K562 (cell line): ENCODE data around the gene FARSB. TPM values are rescaled to one million over a fixed set of nuclear protein-coding genes. Genes with fewer than 3 reads are reported as not detected.

Experiments
- ATF1 ChIP-seq, 2 experiments: fragments of 450-650 bp in 1 of 2; IDR thresholded peaks; 2 replicates each; pipeline ENCODE4 v1.6.1; 2016; ENCODE audit warnings: missing compliant biosample characterization in 1 of 2, missing genetic modification characterization in 1 of 2
- ATF4 ChIP-seq: fragments of 450-650 bp; formaldehyde crosslinking; IDR thresholded peaks from 2 replicates; pipeline ENCODE4 v1.4.0; 2022; ENCODE audit warnings: mild to moderate bottlenecking, moderate library complexity
- CCAR2 ChIP-seq: fragments of 200-400 bp; formaldehyde crosslinking; IDR thresholded peaks from 2 replicates; pipeline ENCODE4 v1.6.1; 2017; ENCODE audit warnings: mild to moderate bottlenecking, low read depth, low read length
- EGR1 ChIP-seq: fragments of 450-650 bp; conservative IDR thresholded peaks from 2 replicates; pipeline ENCODE4 v1.6.1; 2017; ENCODE audit warnings: mild to moderate bottlenecking
- HDAC1 ChIP-seq, 2 experiments: fragments of 450-650 bp; IDR thresholded peaks; 2 replicates each; pipeline ENCODE4 v1.6.1; 2016 to 2017; ENCODE audit warnings: inconsistent platforms in 1 of 2, mild to moderate bottlenecking in 1 of 2, moderate library complexity in 1 of 2
- L3MBTL2 ChIP-seq: fragments of 450-650 bp; IDR thresholded peaks from 2 replicates; pipeline ENCODE4 v1.6.1; 2016; ENCODE audit warnings: mild to moderate bottlenecking, moderate library complexity
- MXD1 ChIP-seq: fragments of 250-450 bp; sonication (Bioruptor Pico); IDR thresholded peaks from 2 replicates; pipeline ENCODE4 v1.8.0; 2021; ENCODE audit warnings: borderline replicate concordance, mild to moderate bottlenecking, moderate library complexity; ENCODE audit not compliant: poor library complexity, severe bottlenecking
- NRF1 ChIP-seq, 2 experiments: fragments of 450-650 bp; IDR thresholded peaks in 1 of 2; conservative IDR thresholded peaks in 1 of 2; 2 replicates each; pipeline ENCODE4 v1.6.1; 2014; ENCODE audit warnings: mild to moderate bottlenecking in 2 of 2
- PTTG1 ChIP-seq: fragments of 450-650 bp; IDR thresholded peaks from 2 replicates; pipeline ENCODE4 v1.6.1; 2016; ENCODE audit warnings: low read depth, mild to moderate bottlenecking, missing genetic modification characterization, missing compliant biosample characterization
- RB1 ChIP-seq: fragments of 450-650 bp; IDR thresholded peaks from 2 replicates; pipeline ENCODE4 v1.6.1; 2017; ENCODE audit warnings: low read depth, mild to moderate bottlenecking
- SIN3A ChIP-seq, 2 experiments: fragments of 150-350 bp in 1 of 2; IDR thresholded peaks; 2 replicates each; pipeline ENCODE4 v1.6.1; 2011 to 2016; ENCODE audit warnings: borderline replicate concordance in 2 of 2, low read depth in 2 of 2, low read length in 2 of 2, mild to moderate bottlenecking in 2 of 2, moderate library complexity in 2 of 2; ENCODE audit not compliant: control insufficient read depth in 1 of 2
- TOE1 ChIP-seq, 2 experiments: fragments of 450-650 bp in 1 of 2; sonication (generic) in 1 of 2; formaldehyde crosslinking in 1 of 2; IDR thresholded peaks; 2 replicates each; pipeline versions ENCODE4 v1.7.1 to v1.8.0; 2016 to 2022; ENCODE audit warnings: borderline replicate concordance in 2 of 2, mild to moderate bottlenecking in 2 of 2, antibody characterized with exemption in 1 of 2, inconsistent platforms in 1 of 2, low read depth in 1 of 2, missing genetic modification reagents in 1 of 2, moderate library complexity in 1 of 2
- XRCC5 ChIP-seq: fragments of 200-400 bp; formaldehyde crosslinking; IDR thresholded peaks from 2 replicates; pipeline ENCODE4 v1.6.1; 2017; ENCODE audit warnings: low read depth, mild to moderate bottlenecking, low read length
- ZFX ChIP-seq: sonication (generic); formaldehyde crosslinking; IDR thresholded peaks from 2 replicates; pipeline ENCODE4 v1.8.0; 2022; ENCODE audit warnings: mild to moderate bottlenecking, missing genetic modification reagents, moderate library complexity
- ZNF124 ChIP-seq: sonication (generic); formaldehyde crosslinking; IDR thresholded peaks from 2 replicates; pipeline ENCODE4 v1.8.1; 2022; ENCODE audit warnings: missing genetic modification reagents
- ZNF224 ChIP-seq: sonication (generic); formaldehyde crosslinking; IDR thresholded peaks from 2 replicates; pipeline ENCODE4 v1.8.0; 2022; ENCODE audit warnings: mild to moderate bottlenecking, missing genetic modification reagents
- ZNF407 ChIP-seq: fragments of 450-650 bp; IDR thresholded peaks from 2 replicates; pipeline ENCODE4 v1.6.1; 2016; ENCODE audit warnings: low read depth
- polyA plus RNA-seq, 8 experiments: library from polyadenylated mRNA; depleted of rRNA in 4 of 8; stranded (reverse) in 5 of 8; unstranded in 3 of 8; fragments of >200 nt; fragmentation: Nextera tagmentation in 2 of 8; fragmentation: Illumina TruSeq in 1 of 8; extraction: Ambion mirVana in 2 of 8; extraction: Trizol in 1 of 8; gene quantifications; 2 replicates each; pipeline versions ENCODE4 v1.2.1 to v1.2.3, GENCODE V29; 2011 to 2014; ENCODE audit warnings: inconsistent platforms in 1 of 8, missing spikeins in 1 of 8
- total RNA-seq, 7 experiments: library from RNA; depleted of rRNA in 6 of 7; stranded (reverse); fragments of >200 nt in 6 of 7; fragmentation: Illumina TruSeq in 2 of 7; extraction: Trizol in 2 of 7; gene quantifications; 2 replicates each; pipeline versions ENCODE4 v1.2.1 to v1.2.3, GENCODE V29; 2011 to 2021; ENCODE audit warnings: low replicate concordance in 1 of 7

Gene FARSB
- total and polyA plus RNA-seq, 9 of the 15 experiments (the other 6 are each of a cell fraction or from before 2014, with no cell fraction given), result 26.6 to 171 (median 55.7) TPM

GRCh38 chr2:222655787-222656525 is at the start of gene FARSB (continued):
- TF ChIP-seq ATF4 (CRISPR knock-in tag), result 0 out of 2 replicates have a peak, but pooled peaks have one; percentile 25
- peak; percentile 68 for TF ChIP-seq ZFX (CRISPR knock-in tag)
- no peak for TF ChIP-seq CCAR2
- peak; percentile 98 for TF ChIP-seq NRF1 (conservative IDR thresholded peaks at IDR 0.05 in 1 of 2, IDR thresholded peaks at IDR 0.05 in 1 of 2)
- TF ChIP-seq ZNF224, result no peak
- peak; percentile 85 for TF ChIP-seq MXD1
- TF ChIP-seq ZNF407, result no peak
- TF ChIP-seq EGR1, result peak; percentile 85
- TF ChIP-seq TOE1 (IDR thresholded peaks at IDR 0.05; ENCODE audit: borderline replicate concordance), result peak; percentile 92
- no peak for TF ChIP-seq TOE1 (CRISPR knock-in tag; IDR thresholded peaks at IDR 0.05; ENCODE audit: borderline replicate concordance, low read depth)
- no peak for TF ChIP-seq ZNF124
- peak; percentile 32 to 95; a peak in 2 of 4 replicates for TF ChIP-seq SIN3A (IDR thresholded peaks at IDR 0.05; ENCODE audit: borderline replicate concordance in 2 of 2, control insufficient read depth in 1 of 2, low read depth in 2 of 2, low read length in 2 of 2)
- TF ChIP-seq HDAC1 (IDR thresholded peaks at IDR 0.05), result peak in 1 of 2 experiments; percentile 96; a peak in 2 of 4 replicates
- peak; percentile 60; the same call in 1 of the 2 replicates for TF ChIP-seq L3MBTL2
- TF ChIP-seq RB1, result 0 out of 2 replicates have a peak, but pooled peaks have one; percentile 36
- TF ChIP-seq PTTG1 (tag), result no peak
- no peak for TF ChIP-seq ATF1 (CRISPR knock-in tag; IDR thresholded peaks at IDR 0.05)
- TF ChIP-seq ATF1 (tag; IDR thresholded peaks at IDR 0.05), result peak; percentile 79
- no peak for TF ChIP-seq XRCC5
